ENCODE measurements around the gene WDR70. TPM values are rescaled to one million over a fixed set of nuclear protein-coding genes. Genes with fewer than 3 reads are reported as not detected.

WDR70 gene
- total RNA-seq, 1 experiment from 2014 or later: 55.2 TPM

GRCh38 chr5:37694867-37695266, 315.7 kb downstream of the WDR70 start:
- no peak overlapping the region for H3K27ac ChIP-seq (ENCODE audit: low read depth, low read length, poor library complexity, severe bottlenecking)
- H3K9me3 ChIP-seq (ENCODE audit: low read depth, low read length, poor library complexity, severe bottlenecking): no peaks in the 10 kb centered on the region
- intact Hi-C loops (cut with micrococcal nuclease; ENCODE audit: unreplicated experiment): no loop called here
- no peak for TF ChIP-seq EZH2 (IDR thresholded peaks at IDR 0.05; ENCODE audit: borderline replicate concordance, low read depth, low read length, poor library complexity, severe bottlenecking)
- TF ChIP-seq, protein P1, sequence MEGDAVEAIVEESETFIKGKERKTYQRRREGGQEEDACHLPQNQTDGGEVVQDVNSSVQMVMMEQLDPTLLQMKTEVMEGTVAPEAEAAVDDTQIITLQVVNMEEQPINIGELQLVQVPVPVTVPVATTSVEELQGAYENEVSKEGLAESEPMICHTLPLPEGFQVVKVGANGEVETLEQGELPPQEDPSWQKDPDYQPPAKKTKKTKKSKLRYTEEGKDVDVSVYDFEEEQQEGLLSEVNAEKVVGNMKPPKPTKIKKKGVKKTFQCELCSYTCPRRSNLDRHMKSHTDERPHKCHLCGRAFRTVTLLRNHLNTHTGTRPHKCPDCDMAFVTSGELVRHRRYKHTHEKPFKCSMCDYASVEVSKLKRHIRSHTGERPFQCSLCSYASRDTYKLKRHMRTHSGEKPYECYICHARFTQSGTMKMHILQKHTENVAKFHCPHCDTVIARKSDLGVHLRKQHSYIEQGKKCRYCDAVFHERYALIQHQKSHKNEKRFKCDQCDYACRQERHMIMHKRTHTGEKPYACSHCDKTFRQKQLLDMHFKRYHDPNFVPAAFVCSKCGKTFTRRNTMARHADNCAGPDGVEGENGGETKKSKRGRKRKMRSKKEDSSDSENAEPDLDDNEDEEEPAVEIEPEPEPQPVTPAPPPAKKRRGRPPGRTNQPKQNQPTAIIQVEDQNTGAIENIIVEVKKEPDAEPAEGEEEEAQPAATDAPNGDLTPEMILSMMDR (conservative IDR thresholded peaks at IDR 0.05; ENCODE audit: low read depth, low read length): no peak
- H3K36me3 ChIP-seq (ENCODE audit: insufficient read depth, low read length, poor library complexity, severe bottlenecking): no peaks in the 10 kb centered on the region
- CTCF ChIA-PET: no interaction called here
- no peaks in the 10 kb centered on the region for H3K27me3 ChIP-seq (replicated peaks; ENCODE audit: insufficient read depth, low read depth, low read length, poor library complexity)
- BruUV-seq (replicated peaks): no TSS peak
- H3K4me3 ChIP-seq (ENCODE audit: low read depth, low read length, poor library complexity, severe bottlenecking): no peak overlapping the region
- POLR2A ChIA-PET (ENCODE audit: low non-redundant PET): no interaction called here
- DNase-seq (ENCODE audit: low spot score): no peak
- no peaks in the 10 kb centered on the region for H3K4me1 ChIP-seq (ENCODE audit: insufficient read depth, low read length, poor library complexity, severe bottlenecking)

DNA sequence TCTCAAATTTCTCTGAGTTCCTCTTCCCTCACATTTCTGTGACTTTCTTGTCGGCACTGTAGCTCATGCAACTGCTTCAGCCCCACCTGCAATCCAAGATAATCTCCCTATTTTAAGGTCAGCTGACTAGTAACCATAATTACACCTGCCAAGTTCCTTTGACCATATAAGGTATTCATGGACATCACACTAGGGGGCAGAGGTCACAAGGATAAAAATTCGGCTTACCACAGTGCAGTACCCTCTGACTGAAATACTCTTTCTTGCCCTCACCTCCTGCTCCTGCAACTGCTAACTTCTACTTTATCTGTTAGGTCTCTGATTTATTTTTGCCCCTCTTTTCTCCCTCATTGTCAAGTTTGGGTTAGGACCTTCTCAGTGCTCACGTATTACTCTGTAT, 316.5 kb downstream of the WDR70 start:
- POLR2A ChIA-PET (ENCODE audit: low non-redundant PET): no interaction called here
- Histone ChIP-seq H3K27me3 (replicated peaks; ENCODE audit: insufficient read depth, low read depth, low read length, poor library complexity) (no peaks in the 10 kb centered on the region), H3K4me3 (ENCODE audit: low read depth, low read length, poor library complexity, severe bottlenecking) (no peak overlapping the region), H3K9me3 (ENCODE audit: low read depth, low read length, poor library complexity, severe bottlenecking) (no peaks in the 10 kb centered on the region), H3K27ac (ENCODE audit: low read depth, low read length, poor library complexity, severe bottlenecking) (no peak overlapping the region), H3K4me1 (ENCODE audit: insufficient read depth, low read length, poor library complexity, severe bottlenecking) (no peaks in the 10 kb centered on the region), H3K36me3 (ENCODE audit: insufficient read depth, low read length, poor library complexity, severe bottlenecking) (no peaks in the 10 kb centered on the region)
- no TSS peak for BruUV-seq (replicated peaks)
- CTCF ChIA-PET: no interaction called here
- no peak for DNase-seq (ENCODE audit: low spot score)
- intact Hi-C loops (cut with micrococcal nuclease; ENCODE audit: unreplicated experiment): no loop called here
- TF ChIP-seq EZH2 (IDR thresholded peaks at IDR 0.05; ENCODE audit: borderline replicate concordance, low read depth, low read length, poor library complexity, severe bottlenecking): no peak
- TF ChIP-seq, protein P1 (conservative IDR thresholded peaks at IDR 0.05; ENCODE audit: low read depth, low read length): no peak

GRCh38 chr5:37696190-37697021, 317.3 kb downstream of the WDR70 start:
- intact Hi-C loops (cut with micrococcal nuclease; ENCODE audit: unreplicated experiment): no loop called here
- no TSS peak for BruUV-seq (replicated peaks)
- CTCF ChIA-PET: no interaction called here

More at GRCh38 chr5:37696190-37697021, 317.3 kb downstream of the WDR70 start:
- Histone ChIP-seq H3K27me3 (replicated peaks; ENCODE audit: insufficient read depth, low read depth, low read length, poor library complexity) (no peaks in the 10 kb centered on the region), H3K27ac (ENCODE audit: low read depth, low read length, poor library complexity, severe bottlenecking) (no peak overlapping the region), H3K36me3 (ENCODE audit: insufficient read depth, low read length, poor library complexity, severe bottlenecking) (no peaks in the 10 kb centered on the region), H3K4me3 (ENCODE audit: low read depth, low read length, poor library complexity, severe bottlenecking) (no peak overlapping the region), H3K9me3 (ENCODE audit: low read depth, low read length, poor library complexity, severe bottlenecking) (no peaks in the 10 kb centered on the region), H3K4me1 (ENCODE audit: insufficient read depth, low read length, poor library complexity, severe bottlenecking) (no peaks in the 10 kb centered on the region)
- POLR2A ChIA-PET (ENCODE audit: low non-redundant PET): no interaction called here
- DNase-seq (ENCODE audit: low spot score): no peak
- TF ChIP-seq, protein P1 (conservative IDR thresholded peaks at IDR 0.05; ENCODE audit: low read depth, low read length): no peak
- TF ChIP-seq EZH2 (IDR thresholded peaks at IDR 0.05; ENCODE audit: borderline replicate concordance, low read depth, low read length, poor library complexity, severe bottlenecking): no peak
